HG02759 (cell line): ENCODE measurements around the gene CCDC89.
A peak's percentile ranks its signal among the peaks of the same experiment; 100 is the strongest.
"Not testable (repeated sequence)": the region's sequence is repeated elsewhere in the genome, so short reads cannot be mapped to it uniquely, and the experiment has no call there.

Source experiments
- ATAC-seq: cut with Tn5 transposase; IDR thresholded peaks from one replicate; pipeline ENCODE4 v1.9.1; 2021; ENCODE audit warnings: mild to moderate bottlenecking, moderate library complexity; ENCODE audit not compliant: unreplicated experiment

The CCDC89 gene

GRCh38 chr11:85694385-85694980 lies 8.5 kb upstream of the CCDC89 start:
- ATAC-seq = no peak

GRCh38 chr11:85685125-85685819 lies 723 bp downstream of the CCDC89 start:
- no peak for ATAC-seq

- ATAC-seq = peak; percentile 88
These were observed 3.4 kb downstream of the CCDC89 start for GRCh38 chr11:85682330-85683305.

- no peak for ATAC-seq
These were observed 5.1 kb downstream of the CCDC89 start for GRCh38 chr11:85680897-85681296.

GRCh38 chr11:85679576-85679975 lies 6.4 kb downstream of the CCDC89 start:
- ATAC-seq = no peak

GRCh38 chr11:85673393-85673792 lies 12.6 kb downstream of the CCDC89 start:
- ATAC-seq = no peak

- ATAC-seq = no peak
These were observed 13.7 kb downstream of the CCDC89 start for GRCh38 chr11:85672105-85672902.

GRCh38 chr11:85670949-85671663 lies 14.9 kb downstream of the CCDC89 start:
- ATAC-seq = not testable (repeated sequence)

- ATAC-seq = no peak
These were observed 17.8 kb downstream of the CCDC89 start for GRCh38 chr11:85668157-85668556.

GRCh38 chr11:85666687-85667086 lies 19.3 kb downstream of the CCDC89 start:
- no peak for ATAC-seq

- ATAC-seq = no peak
These were observed 20.3 kb downstream of the CCDC89 start for GRCh38 chr11:85665733-85666132.

GRCh38 chr11:85664615-85665481 lies 21.1 kb downstream of the CCDC89 start, which contains the start of gene CREBZF:
Gene CREBZF, minus strand, starts transcription at chr11:85665129. Its CDS starts 254 bp downstream, at chr11:85664875.
- peak; percentile 89 for ATAC-seq

GRCh38 chr11:85663753-85664614 lies 22.0 kb downstream of the CCDC89 start:
- ATAC-seq = peak; percentile 64

- ATAC-seq = no peak
These were observed 22.8 kb downstream of the CCDC89 start for GRCh38 chr11:85663080-85663752.

GRCh38 chr11:85661972-85662664 lies 23.9 kb downstream of the CCDC89 start:
- no peak for ATAC-seq

GRCh38 chr11:85658180-85658579 lies 27.8 kb downstream of the CCDC89 start:
- no peak for ATAC-seq

GRCh38 chr11:85656777-85657176 lies 29.2 kb downstream of the CCDC89 start:
- ATAC-seq = no peak
